GM18861 (cell line): ENCODE results near the gene XYLT1.

Source experiments
- ATAC-seq: cut with Tn5 transposase; IDR thresholded peaks from one replicate; pipeline ENCODE4 v1.9.1; 2021; ENCODE audit not compliant: unreplicated experiment

XYLT1 gene

DNA sequence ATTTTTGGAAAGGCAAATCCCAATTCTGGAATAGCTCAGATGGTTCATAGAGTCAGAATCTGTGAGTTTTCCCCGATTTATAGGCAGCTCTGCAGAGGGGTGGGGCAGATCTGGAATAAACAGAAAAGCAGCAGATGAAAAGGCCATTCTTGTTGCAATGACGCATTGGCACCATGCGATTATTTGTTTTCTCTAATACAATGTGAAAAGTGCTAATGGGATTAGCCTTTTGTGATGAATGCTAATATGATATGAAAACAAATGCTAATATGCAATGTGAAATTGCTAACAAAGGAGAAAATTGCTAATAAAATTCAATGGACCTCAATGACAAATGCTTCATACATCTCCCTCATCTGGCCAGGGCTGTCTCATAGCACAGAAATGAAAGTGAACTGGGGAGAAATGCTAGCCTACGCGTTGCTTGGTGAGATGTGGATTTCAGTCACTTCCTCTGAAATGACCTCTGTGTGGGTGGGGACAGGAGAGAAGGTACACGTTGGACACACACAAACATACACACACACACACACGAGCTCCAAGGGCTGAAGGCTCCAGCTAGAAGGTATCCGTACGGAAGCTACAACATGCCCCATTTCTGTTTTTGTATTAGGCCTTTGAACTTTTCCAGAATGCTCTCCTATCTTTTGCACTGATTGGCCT lies 394.5 kb downstream of the XYLT1 start:
- ATAC-seq: no peak

- no peak for ATAC-seq
These were observed 398.7 kb downstream of the XYLT1 start for GRCh38 chr16:17072104-17072503.

DNA sequence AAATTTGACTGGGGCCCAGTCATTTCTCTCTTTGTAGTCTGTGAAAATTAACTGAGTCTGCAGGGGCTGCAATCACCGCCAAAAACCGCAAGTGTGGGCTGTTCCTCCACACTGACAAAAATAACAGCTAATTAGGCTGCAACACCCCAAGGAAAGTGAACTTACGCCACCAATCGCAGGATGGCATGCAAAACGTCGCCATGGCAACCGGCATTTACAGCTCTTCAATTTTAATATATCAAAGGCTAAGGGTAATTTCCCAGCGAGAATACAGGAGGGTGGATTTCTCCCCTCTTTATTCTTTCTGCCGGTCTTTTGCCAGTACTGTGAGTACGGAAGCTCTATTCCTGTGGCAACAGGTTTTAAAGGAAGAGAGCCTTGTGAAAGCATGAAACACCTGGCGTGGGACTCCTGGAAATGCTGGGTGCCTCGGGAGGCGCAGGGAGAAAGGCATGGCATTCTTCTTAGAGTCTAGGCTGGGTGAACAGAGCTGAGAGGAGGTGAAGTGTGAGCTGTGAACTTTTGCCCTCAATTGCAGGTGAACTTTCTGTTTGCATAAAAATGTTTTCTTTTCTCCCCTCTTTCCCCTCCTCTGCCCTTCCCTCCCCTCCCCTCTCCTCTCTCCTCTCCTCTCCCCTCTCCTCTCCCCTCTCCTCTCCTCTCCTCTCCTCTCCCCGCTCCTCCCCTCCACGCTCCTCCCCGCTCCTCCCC lies 399.7 kb downstream of the XYLT1 start:
- no peak for ATAC-seq

DNA sequence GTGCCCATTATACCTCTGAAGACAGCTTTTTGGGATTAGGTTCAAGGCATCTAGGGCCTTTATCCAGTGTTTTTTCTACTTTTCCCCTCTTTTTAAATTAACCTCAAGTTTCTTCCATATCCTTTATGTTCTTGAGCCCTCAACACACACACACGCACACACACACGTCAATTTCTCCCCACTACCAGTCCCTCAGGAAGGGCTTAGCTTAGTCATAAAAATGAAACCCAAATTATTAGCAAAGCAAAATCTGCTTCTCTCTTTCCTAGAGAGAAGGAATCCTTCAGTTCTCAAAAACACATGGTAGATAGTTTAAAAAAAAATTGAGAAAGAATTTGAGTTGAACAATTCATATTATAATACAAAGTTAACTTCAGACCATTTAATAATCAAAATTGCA lies 401.1 kb downstream of the XYLT1 start:
- ATAC-seq: no peak

DNA sequence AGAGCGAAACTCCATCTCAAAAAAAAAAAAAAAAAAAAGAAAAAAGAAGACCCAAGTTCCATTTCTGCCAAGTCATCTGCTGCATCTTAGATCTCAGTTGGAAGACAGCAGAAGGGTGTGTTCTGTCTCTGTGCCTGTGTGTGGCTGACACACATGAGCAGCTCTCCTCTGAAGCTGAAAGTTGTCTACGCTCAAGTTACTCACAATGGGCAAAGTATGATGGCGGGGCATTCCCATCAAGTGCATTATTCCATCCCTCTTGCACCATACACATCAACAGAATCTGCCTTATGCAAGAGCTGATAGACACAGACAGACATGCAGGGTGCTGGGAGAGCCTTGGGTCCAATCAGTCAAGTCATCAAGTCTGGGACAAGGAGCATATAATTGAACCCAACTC lies 402.2 kb downstream of the XYLT1 start:
- ATAC-seq: no peak

DNA sequence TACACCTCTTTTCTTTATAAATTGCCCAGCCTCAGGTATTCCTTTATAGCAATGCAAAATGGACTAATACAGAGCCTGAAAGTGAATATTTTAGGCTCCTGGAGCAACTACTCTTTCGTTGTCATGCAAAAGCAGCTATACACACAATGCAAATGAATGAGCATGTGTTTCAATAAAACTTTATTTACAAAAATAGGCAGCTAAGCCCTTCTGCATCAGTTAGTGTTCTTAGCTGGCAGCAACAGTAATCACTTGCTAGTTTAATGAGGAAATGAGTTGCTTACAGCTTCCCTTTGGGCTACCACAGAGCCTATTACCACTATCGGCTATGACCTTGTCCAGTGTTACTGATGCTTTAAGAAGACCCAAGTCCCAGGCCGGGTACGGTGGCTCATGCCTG lies 402.9 kb downstream of the XYLT1 start:
- ATAC-seq: no peak

DNA sequence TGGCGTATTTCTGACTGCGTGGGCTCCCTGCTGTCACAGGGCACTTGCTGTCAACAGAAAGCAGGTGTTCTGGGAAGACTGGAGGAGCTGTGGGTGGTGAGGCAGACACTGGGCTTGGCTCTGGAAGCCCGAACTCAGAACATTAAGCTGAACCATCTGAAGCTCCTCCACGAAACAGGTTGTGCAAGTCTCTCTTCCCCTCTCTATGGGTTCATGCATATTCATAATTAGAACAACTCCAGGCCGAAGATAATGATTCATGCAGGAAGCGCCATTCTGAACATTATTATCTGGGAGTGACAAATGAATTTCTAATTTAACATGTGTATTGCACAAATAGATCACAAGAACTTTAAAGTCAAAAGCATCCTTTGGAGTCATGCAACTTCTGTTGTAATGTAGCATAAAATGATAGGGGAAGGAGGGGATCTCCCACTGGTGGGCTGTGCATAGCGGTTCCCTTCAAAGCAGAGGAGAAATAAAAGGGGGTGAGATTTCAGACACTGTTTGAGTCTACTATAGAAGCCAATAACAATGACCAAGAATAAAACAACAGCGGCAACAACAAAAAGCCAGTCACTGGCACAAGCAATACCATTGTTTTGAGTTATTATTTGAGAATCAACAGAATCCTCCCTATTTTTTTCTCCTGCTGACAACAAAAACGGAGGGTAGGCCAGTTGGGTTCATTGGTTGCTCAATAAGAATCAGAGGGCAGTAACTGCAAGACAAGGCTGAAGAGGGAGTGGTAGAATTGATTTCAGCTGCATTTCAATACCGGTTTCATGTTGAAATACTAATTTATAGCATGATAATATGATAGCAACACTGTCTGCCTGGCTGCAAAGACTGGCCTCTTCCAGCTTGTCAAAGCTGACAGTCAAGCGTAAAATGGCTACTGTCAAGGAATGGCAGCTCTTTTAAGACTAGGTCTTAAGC lies 407.3 kb downstream of the XYLT1 start:
- ATAC-seq: no peak

DNA sequence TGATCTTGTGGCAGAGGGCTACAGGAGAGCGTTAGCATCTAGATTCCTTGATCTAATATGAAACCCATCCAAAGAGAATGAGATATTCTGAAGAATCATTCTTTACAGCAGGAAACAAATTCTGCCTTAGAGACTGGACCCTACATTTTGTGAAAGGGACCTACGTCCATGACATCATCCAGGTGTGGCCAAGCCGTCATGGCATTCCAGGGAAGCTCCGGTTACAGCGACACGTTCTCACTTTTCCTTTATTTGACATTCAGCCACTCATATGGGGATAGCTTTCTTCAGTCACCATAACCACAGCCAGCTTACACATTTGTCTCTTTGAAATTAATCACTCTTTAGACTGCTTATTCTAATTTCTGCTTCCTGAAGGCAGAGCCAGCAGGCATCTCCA lies 408.1 kb downstream of the XYLT1 start:
- no peak for ATAC-seq

DNA sequence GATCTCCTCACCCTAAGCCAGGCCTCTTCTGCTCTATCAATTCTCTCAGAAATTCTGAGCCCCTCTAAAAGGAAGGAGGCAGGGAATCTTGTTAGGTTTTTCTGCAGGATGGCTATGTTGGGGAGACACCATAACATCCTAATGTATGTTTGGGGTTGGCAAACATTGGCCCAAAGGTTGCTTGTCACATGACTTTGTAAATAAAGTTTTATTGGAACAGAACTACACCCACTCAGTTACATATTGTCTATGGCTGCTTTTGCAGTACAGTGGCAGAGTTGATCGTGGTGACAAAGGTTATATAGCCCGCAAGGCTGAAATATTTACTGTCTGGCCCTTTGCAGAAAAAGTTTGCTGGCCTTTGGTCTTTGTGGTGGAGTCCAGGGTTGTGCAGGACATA lies 409.4 kb downstream of the XYLT1 start:
- no peak for ATAC-seq

DNA sequence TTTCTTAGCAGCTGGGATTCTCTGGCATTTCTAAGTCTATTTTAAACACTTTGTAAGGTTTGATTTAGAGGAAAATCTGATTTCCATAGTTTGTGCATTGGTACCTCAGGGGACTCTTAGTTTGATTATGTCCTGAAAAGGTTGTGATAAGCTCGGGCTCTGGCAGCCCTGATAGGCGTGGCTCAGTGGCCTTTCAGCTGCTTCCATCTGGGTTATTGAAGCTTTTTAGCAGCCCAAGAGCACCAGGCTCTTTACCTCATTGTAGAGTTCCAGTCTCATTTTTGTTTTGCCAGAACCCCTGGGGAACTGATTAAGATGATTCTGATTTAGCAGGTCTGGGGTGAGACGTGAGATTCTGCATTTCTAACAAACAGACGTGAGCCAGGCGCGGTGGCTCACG lies 412.3 kb downstream of the XYLT1 start:
- ATAC-seq: no peak

DNA sequence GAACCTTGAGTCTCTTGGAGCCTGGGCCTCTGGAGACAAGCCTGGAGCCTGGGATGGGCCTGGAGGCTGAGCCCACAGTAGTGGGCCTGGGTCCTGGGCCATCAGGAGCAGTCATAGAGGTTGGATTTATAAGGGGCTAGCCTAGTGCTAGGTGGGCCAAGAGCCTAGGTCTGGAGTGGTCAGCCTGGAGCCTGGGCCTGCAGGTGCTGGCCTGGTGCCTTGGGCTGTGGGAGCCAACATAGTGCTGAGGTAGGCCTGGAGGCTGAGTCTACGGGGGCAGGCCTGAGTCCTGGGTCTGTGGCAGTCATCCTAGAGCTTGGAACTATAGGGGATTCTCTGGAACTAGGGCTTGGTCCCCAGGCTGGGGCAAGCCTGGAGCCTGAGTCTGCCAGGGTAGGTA lies 414.1 kb downstream of the XYLT1 start:
- ATAC-seq: no peak

DNA sequence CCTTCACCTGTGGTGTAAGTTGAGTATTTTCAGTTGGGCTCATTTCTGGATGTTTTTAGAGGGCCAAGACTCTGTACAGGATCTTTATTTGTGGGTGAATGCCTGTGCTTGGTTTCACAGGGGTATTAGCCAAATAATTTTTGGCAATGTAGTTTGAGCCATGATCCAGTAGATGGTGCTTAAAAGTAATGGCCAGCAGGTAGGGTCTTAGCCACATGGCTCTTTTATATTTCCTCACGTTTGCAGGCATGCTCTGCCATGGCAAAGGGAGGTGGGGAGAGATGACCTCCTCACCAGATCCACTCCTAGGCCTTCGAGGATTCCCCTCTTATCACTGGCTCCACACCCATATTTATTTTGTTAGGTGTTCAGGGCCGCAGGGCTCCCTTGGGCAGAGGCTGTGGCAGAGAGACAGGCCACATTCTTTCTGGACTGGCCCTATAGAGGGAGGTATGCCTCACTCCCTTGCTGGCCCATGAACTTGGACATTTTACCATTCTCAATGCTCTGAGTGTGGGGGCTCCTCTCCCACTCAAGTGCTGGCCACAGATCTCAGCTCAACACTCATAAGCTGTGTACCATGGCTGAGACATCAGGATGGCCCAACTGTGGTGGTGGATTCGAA lies 417.1 kb downstream of the XYLT1 start:
- ATAC-seq: no peak
